Stimulated activated CD4-positive, alpha-beta T cell treated with anti-CD3 and anti-CD28 coated beads, Interleukin-2, amount 100 ng/mL, for 24 hours (primary cell): ENCODE measurements around the gene BMPR2.
"Not testable (repeated sequence)": the region's sequence is repeated elsewhere in the genome, so short reads cannot be mapped to it uniquely, and the experiment has no call there.

Experiments used
- DNase-seq, 2 donors: peaks; one replicate each; pipeline ENCODE4 v3.0.0-alpha.2; 2020

BMPR2 gene

GRCh38 chr2:202386495-202386894 lies 10.4 kb downstream of the BMPR2 start:
- DNase-seq: not testable (repeated sequence)

GRCh38 chr2:202387608-202388342 lies 11.6 kb downstream of the BMPR2 start:
- no peak for DNase-seq

GRCh38 chr2:202400941-202401340 lies 24.8 kb downstream of the BMPR2 start:
- DNase-seq: no peak

GRCh38 chr2:202405798-202406197 lies 29.7 kb downstream of the BMPR2 start:
- no peak for DNase-seq

GRCh38 chr2:202406445-202406978 lies 30.4 kb downstream of the BMPR2 start:
- no peak for DNase-seq

GRCh38 chr2:202408546-202409140 lies 32.5 kb downstream of the BMPR2 start:
- no peak for DNase-seq

- DNase-seq: no peak
These were observed 34.0 kb downstream of the BMPR2 start for GRCh38 chr2:202410092-202410491.

- no peak for DNase-seq
These were observed 35.0 kb downstream of the BMPR2 start for GRCh38 chr2:202411097-202411496.

- no peak for DNase-seq
These were observed 41.9 kb downstream of the BMPR2 start for GRCh38 chr2:202418027-202418426.

- no peak for DNase-seq
These were observed 42.4 kb downstream of the BMPR2 start for GRCh38 chr2:202418511-202418910.

GRCh38 chr2:202423139-202423538 lies 47.0 kb downstream of the BMPR2 start:
- no peak for DNase-seq

GRCh38 chr2:202425036-202425435 lies 48.9 kb downstream of the BMPR2 start:
- DNase-seq: no peak

GRCh38 chr2:202426751-202427150 lies 50.6 kb downstream of the BMPR2 start:
- no peak for DNase-seq

- no peak for DNase-seq
These were observed 53.2 kb downstream of the BMPR2 start for GRCh38 chr2:202429164-202429980.

- DNase-seq: no peak
These were observed 56.6 kb downstream of the BMPR2 start for GRCh38 chr2:202432776-202433175.

- DNase-seq: no peak
These were observed 58.3 kb downstream of the BMPR2 start for GRCh38 chr2:202434472-202434871.

GRCh38 chr2:202436626-202437025 lies 60.5 kb downstream of the BMPR2 start:
- no peak for DNase-seq

GRCh38 chr2:202440117-202440516 lies 64.0 kb downstream of the BMPR2 start:
- not testable (repeated sequence) for DNase-seq

- no peak for DNase-seq
These were observed 66.8 kb downstream of the BMPR2 start for GRCh38 chr2:202442882-202443281.

GRCh38 chr2:202444000-202444399 lies 67.9 kb downstream of the BMPR2 start:
- DNase-seq: no peak

GRCh38 chr2:202449344-202449743 lies 73.2 kb downstream of the BMPR2 start:
- DNase-seq: no peak

GRCh38 chr2:202450785-202451184 lies 74.7 kb downstream of the BMPR2 start:
- no peak for DNase-seq

- DNase-seq: no peak
These were observed 76.6 kb downstream of the BMPR2 start for GRCh38 chr2:202452744-202453143.

GRCh38 chr2:202454536-202454935 lies 78.4 kb downstream of the BMPR2 start:
- no peak for DNase-seq
